NCI-H446 (cell line): Measurements from ENCODE around the gene ANGEL2.
"Not testable (repeated sequence)": the region's sequence is repeated elsewhere in the genome, so short reads cannot be mapped to it uniquely, and the experiment has no call there.

Source experiments
- DNase-seq, 2 experiments: peaks; one replicate each; lab custom pipeline; 2025; lab: John Stamatoyannopoulos, UW

ANGEL2 gene

DNA sequence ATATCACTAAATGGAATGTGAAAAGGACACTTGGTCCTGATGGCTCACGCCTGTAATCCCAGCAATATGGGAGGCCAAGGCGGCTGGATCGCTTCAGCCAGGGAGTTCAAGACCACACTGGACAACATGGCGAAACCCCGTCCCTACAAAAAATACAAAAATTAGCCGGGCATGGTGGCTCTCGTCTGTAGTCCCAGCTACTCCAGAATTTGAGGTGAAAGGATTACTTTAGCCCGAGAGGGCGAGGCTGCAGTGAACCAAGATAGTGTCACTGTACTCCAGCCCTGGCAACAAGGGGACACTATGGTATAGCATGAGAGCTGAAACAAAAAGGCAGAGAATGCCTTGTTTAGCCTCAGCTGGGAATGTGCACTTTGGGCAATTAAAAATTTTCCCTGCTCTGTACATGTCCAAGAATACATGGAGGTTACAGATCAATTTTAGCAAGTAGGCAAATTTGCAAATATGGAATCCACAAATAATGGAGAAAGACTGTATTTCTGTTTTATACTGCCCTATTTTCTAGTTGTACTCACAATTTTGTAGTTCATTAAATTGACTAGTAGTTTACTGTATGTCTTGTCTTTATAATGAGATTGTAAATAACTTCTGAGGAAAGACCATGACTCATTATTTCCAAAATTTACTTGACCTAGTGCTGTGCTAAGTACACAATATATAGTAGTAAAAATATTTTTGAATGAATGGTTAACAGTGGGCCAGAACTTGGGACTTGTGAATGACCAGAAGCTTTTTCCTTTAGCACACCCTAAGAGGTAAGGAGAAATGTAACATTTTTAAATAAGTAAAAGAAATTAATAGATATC, 2.0 kb upstream of the ANGEL2 start:
- DNase-seq = no peak

GRCh38 chr1:213014642-213015041, 1.0 kb downstream of the ANGEL2 start:
- no peak for DNase-seq

- DNase-seq = no peak
Measured at GRCh38 chr1:213008564-213008963, 7.1 kb downstream of the ANGEL2 start.

- no peak for DNase-seq
Measured at GRCh38 chr1:213003256-213003655, 12.4 kb downstream of the ANGEL2 start.

DNA sequence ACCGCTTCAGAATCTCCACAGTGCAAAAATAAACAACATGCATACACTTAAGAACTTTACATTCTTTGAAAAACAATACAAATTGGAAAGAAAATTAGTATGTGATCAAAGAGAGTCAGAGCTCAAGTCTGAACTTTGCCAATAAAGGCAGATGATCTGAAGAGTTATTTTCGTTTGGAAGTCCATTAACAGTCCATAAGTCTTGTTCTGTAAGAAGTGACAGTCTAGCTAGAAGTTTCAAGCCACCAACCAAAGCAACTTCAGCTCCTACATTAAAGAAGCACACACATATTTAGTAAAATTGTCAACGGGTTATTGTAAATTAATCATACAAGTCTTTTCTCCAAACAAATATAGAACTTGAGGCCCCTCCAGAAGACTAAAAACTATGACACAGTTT, 20.7 kb downstream of the ANGEL2 start:
- no peak for DNase-seq

DNA sequence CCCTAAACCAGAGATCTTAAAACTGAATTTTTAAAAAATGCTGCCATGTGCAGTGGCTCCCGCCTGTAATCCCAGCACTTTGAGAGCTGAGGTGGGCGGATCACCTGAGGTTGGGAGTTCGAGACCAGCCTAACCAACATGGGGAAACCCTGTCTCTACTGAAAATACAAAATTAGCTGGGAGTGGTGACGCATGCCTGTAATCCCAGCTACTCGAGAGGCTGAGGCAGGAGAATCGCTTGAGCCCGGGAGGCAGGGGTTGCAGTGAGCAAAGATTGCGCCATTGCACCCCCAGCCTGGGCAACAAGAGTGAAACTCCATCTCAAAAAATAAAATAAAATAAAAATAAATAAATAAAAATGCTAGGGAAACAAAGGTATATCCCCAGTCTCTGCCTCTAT, 21.7 kb downstream of the ANGEL2 start:
- DNase-seq = not testable (repeated sequence)

GRCh38 chr1:212990276-212990675, 25.4 kb downstream of the ANGEL2 start:
- no peak for DNase-seq

GRCh38 chr1:212987702-212988322, 27.9 kb downstream of the ANGEL2 start:
- no peak for DNase-seq

DNA sequence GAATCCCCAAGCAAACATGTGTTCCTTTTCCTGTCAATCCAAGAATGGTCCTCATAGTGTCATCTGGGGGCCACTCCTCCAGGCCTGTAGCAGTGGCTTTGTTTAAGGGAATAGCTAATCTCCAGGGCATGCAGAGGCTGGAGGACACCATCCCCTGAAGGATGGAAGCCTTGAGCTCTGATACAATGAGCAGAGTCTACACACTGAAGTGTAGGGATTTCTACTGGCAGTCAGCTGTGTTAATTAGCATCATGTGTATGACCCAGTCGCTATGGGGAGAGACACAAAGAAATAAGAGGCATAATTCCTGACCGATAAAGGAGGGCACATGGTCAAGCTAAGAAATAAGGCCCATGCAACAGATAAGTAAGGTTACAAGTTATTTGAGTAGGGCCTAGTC, 29.1 kb downstream of the ANGEL2 start:
- DNase-seq = no peak

DNA sequence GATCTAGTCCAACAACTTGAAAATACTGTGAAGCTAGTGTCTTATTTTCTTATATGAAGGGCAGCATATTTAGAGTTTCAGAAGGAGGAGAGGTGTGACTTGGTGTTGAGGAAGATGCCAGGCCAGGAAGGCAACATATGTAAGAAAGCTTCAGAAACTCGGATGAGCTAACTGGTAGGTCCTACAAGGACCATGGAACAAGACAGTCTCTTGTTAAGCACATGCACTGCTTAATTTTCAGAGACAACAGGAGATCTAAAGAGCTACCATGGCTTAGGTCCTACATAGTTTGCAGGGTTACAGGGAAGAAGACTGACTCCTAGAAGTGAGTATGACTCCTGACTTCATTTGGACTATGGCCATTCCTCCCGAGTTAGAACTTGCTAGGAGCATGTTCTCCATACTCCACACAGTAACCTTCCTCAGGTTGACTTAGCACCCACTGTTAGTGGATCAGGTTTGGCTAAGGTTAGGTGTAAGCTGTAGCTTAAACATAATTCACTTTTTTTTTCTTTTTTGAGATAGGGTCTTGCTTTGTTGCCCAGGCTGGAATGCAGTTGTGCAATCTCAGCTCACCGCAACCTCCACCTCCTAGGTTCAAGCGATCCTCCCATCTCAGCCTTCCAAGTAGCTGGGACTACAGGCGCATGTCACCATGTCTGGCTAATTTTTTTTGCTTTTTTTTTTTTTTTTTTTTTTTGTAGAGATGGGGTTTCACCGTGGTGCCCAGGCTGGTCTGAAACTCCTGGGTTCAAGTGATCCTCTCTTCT, 31.0 kb downstream of the ANGEL2 start:
- DNase-seq = no peak

GRCh38 chr1:212983482-212983881, 32.2 kb downstream of the ANGEL2 start:
- no peak for DNase-seq

- DNase-seq = peak in 1 of 2 experiments; percentile 37
Measured at GRCh38 chr1:212982430-212983152, 33.1 kb downstream of the ANGEL2 start.

- DNase-seq = peak in 1 of 2 experiments; percentile 73
Measured at GRCh38 chr1:212981571-212982328, 33.9 kb downstream of the ANGEL2 start.

- peak; percentile 16 to 84 for DNase-seq
Measured at GRCh38 chr1:212981025-212981495, 34.6 kb downstream of the ANGEL2 start.

DNA sequence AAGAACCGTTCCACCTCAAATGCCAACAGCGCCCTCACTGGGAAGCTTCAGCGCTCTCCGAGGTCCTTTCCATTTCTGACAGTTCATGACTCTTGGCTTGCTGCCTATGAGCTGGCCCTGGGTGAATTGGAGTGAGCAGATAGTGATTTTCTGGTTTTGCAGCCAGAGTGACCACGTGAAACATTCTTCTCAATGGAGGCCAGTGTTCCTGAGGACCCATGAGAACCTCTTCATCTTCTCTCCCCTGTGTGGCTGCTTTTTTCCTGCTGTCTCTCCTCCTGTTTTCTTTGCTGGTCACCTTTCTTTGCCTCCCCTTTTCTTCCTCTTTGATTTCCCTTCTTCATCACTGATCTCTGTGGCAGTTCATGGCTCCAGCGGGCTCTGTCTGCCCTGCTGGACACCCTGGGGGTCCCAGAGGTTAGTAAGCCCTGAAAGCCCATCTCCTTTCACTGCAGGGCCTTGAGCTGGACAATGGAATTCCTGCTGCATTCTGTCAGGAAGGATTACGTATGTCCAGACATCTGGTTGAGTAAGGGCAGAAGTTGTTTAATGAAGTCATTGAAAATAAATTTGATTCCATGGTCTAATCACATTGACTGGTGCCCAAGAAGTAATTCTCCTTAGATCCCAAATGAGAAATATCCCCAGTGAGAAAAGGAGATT, 35.4 kb downstream of the ANGEL2 start:
- DNase-seq = no peak

- DNase-seq = no peak
Measured at GRCh38 chr1:212979340-212980122, 36.1 kb downstream of the ANGEL2 start.

- no peak for DNase-seq
Measured at GRCh38 chr1:212977781-212978645, 37.7 kb downstream of the ANGEL2 start.

- DNase-seq = no peak
Measured at GRCh38 chr1:212976586-212976985, 39.1 kb downstream of the ANGEL2 start.
